H1 (cell line): ENCODE results near the gene MOG. TPM values are rescaled to one million over a fixed set of nuclear protein-coding genes. Genes with fewer than 3 reads are reported as not detected.

Source experiments
- TCF12 ChIP-seq: IDR thresholded peaks from 2 replicates; pipeline ENCODE4 v1.6.1; 2011; ENCODE audit warnings: low read depth, mild to moderate bottlenecking, low read length
- TEAD4 ChIP-seq: IDR thresholded peaks from 2 replicates; pipeline ENCODE4 v1.6.1; 2012; ENCODE audit warnings: low read depth, low read length, inconsistent platforms, mixed read lengths
- polyA plus RNA-seq, 7 experiments: library from polyadenylated mRNA; depleted of rRNA in 3 of 7; stranded (reverse) in 5 of 7; unstranded in 2 of 7; fragments of >200 nt in 5 of 7; fragments of 200-250 nt in 2 of 7; gene quantifications; 1 replicate in 5 of 7; 2 replicates in 1 of 7; 4 replicates in 1 of 7; pipeline versions ENCODE4 v1.2.1 to v1.2.3, GENCODE V29; 2011 to 2013; ENCODE audit warnings: missing spikeins in 2 of 7, mixed read lengths in 2 of 7
- total RNA-seq: library from RNA; stranded (reverse); fragmentation: NEBNext Ultra II Directional; extraction: Animal tissue kit (Norgen Biotek cat#: 25700); gene quantifications from 2 replicates; pipeline ENCODE4 v1.2.1, GENCODE V29; 2021

MOG gene
- total and polyA plus RNA-seq, 2 of the 8 experiments (the other 6 are each of a cell fraction or from before 2014, with no cell fraction given): 0.17 to 0.86 TPM

DNA sequence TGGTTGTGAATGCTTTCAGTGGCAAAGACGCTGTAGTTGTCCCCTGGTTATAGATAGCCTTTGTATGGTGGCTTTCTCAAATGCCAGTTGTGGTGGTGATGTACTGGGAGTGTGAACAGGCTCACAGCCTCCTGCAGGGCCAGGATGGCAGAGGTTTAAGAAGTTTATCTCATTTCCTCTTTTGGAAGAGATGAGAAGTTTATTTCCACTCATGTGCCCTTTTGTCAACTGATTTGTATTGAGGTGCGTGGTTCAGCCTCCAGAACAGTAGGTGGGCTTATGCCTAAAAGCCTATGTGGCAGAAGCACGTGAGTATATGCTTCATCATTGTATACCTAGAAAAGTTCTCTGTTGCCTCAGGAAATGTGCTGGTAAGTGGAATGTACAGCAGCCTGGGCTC, 37.7 kb downstream of the MOG start (continued):
- TF ChIP-seq TCF12 (no peak), TEAD4 (no peak)
